GM18505 (cell line): ENCODE results near the gene PCDHA11.
"Not testable (repeated sequence)": the region's sequence is repeated elsewhere in the genome, so short reads cannot be mapped to it uniquely, and the experiment has no call there.

ENCODE experiments used
- ATAC-seq: cut with Tn5 transposase; IDR thresholded peaks from one replicate; pipeline ENCODE4 v1.9.1; 2021; ENCODE audit not compliant: unreplicated experiment
- POLR2A ChIP-seq: IDR thresholded peaks from 4 replicates; pipeline ENCODE4 v1.6.1; 2011; ENCODE audit warnings: borderline replicate concordance; ENCODE audit not compliant: insufficient read depth, insufficient read length; ENCODE audit errors: extremely low read depth

The PCDHA11 gene

GRCh38 chr5:140840978-140841962 lies 27.5 kb upstream of the PCDHA11 start, which contains the start of gene PCDHA8:
Gene PCDHA8 (plus strand): TSS chr5:140841187. CDS start chr5:140841322, 135 bp downstream.
- ATAC-seq: no peak
- TF ChIP-seq POLR2A: no peak

DNA sequence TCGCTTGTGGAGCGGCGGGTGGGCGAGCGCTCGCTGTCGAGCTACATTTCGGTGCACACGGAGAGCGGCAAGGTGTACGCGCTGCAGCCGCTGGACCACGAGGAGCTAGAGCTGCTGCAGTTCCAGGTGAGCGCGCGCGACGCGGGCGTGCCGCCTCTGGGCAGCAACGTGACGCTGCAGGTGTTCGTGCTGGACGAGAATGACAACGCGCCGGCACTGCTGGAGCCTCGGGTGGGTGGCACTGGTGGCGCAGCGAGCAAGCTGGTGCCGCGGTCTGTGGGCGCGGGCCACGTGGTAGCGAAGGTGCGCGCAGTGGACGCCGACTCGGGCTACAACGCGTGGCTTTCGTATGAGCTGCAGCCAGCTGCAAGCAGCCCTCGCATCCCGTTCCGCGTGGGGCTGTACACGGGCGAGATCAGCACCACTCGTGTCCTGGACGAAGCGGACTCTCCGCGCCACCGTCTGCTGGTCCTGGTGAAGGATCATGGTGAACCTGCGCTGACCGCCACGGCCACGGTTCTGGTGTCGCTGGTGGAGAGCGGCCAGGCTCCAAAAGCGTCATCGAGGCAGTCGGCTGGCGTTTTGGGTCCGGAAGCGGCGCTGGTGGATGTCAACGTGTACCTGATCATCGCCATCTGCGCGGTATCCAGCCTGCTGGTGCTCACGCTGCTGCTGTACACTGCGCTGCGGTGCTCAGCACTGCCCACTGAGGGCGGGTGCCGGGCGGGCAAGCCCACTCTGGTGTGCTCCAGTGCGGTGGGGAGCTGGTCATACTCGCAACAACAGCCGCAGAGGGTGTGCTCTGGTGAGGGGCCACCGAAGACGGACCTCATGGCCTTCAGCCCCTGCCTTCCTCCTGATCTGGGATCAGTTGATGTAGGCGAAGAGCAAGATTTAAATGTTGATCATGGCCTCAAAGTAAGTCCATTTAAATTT lies 25.7 kb upstream of the PCDHA11 start:
- ATAC-seq: no peak
- TF ChIP-seq POLR2A: no peak

GRCh38 chr5:140848139-140849102 lies 20.3 kb upstream of the PCDHA11 start, which contains the start of gene PCDHA9:
Gene PCDHA9 (plus strand): TSS chr5:140848382. CDS start chr5:140848496, 114 bp downstream.
- ATAC-seq: not testable (repeated sequence)

DNA sequence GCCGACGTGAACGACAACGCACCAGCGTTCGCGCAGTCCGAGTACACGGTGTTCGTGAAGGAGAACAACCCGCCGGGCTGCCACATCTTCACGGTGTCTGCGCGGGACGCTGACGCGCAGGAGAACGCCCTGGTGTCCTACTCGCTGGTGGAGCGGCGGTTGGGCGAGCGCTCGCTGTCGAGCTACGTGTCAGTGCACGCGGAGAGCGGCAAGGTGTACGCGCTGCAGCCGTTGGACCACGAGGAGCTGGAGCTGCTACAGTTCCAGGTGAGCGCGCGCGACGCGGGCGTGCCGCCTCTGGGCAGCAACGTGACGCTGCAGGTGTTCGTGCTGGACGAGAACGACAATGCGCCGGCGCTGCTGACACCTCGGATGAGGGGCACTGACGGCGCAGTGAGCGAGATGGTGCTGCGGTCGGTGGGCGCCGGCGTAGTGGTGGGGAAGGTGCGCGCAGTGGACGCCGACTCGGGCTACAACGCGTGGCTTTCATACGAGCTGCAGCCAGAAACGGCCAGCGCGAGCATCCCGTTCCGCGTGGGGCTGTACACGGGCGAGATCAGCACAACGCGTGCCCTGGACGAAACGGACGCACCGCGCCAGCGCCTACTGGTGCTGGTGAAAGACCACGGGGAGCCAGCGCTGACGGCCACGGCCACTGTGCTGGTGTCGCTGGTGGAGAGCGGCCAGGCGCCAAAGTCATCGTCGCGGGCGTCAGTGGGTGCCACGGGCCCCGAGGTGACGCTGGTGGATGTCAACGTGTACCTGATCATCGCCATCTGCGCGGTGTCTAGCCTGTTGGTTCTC lies 18.7 kb upstream of the PCDHA11 start:
- ATAC-seq: not testable (repeated sequence)

- ATAC-seq: no peak
- no peak for TF ChIP-seq POLR2A
Measured at GRCh38 chr5:140855772-140856674, 12.7 kb upstream of the PCDHA11 start, which contains the start of gene PCDHA10. Gene PCDHA10 (plus strand): TSS chr5:140855897. CDS start chr5:140856049, 152 bp downstream.

DNA sequence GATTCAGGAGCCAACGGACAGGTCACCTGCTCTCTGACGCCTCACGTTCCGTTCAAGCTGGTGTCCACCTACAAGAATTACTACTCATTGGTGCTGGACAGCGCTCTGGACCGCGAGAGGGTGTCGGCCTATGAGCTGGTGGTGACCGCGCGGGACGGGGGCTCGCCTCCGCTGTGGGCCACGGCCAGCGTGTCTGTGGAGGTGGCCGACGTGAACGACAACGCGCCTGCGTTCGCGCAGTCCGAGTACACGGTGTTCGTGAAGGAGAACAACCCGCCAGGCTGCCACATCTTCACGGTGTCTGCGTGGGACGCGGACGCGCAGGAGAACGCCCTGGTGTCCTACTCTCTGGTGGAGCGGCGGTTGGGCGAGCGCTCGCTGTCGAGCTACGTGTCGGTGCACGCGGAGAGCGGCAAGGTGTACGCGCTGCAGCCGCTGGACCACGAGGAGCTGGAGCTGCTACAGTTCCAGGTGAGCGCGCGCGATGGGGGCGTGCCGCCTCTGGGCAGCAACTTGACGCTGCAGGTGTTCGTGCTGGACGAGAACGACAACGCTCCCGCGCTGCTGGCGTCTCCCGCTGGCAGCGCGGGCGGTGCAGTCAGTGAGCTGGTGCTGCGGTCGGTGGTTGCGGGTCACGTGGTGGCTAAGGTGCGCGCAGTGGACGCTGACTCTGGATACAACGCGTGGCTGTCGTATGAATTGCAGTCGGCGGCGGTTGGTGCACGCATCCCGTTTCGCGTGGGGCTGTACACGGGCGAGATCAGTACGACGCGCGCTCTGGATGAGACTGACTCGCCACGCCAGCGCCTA lies 11.4 kb upstream of the PCDHA11 start:
- TF ChIP-seq POLR2A: no peak
- ATAC-seq: no peak

- no peak for TF ChIP-seq POLR2A
- no peak for ATAC-seq
Measured at GRCh38 chr5:140857987-140858240, 10.8 kb upstream of the PCDHA11 start.

DNA sequence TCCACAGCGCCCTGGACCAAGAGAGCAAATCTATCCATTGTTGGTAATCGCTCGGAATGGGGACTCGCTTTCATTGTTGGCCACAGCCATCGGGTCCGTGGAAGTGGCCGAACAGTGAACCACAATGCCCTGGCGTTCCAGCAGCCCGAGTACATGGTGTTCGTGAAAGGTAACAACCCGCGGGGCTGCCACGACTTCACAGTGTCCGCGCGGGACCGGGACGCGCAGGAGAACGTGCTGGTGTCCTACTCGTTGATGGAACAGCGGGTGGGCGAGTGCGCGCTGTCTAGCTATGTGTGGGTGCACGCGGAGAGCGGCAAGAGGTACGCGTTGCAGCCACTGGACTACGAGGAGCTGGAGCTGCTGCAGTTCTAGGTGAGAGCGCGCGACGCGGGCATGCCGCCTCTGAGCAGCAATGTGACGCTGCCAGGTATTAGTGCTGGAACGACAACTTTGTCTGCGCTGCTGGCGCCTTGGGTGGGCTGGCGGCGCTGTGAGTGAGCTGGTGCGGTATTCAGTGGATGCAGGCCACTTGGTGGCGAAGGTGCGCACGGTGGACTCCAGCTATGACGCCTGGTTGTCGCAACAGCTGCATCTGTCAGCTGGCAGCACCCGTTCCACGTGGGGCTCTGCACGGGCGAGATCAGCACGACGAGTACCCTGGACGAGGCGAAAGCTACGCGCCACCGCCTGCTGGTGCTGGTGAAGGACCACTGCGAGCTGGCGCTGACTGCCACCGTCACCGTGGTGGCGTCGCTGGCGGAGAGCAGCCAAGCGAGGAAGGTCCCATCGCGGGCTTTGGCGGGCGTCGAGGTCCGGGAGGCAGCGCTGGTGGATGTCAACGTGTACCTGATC lies 6.1 kb upstream of the PCDHA11 start:
- no peak for TF ChIP-seq POLR2A
- ATAC-seq: no peak

GRCh38 chr5:140869555-140869886 lies 764 bp downstream of the PCDHA11 start:
- no peak for TF ChIP-seq POLR2A
- ATAC-seq: no peak
